ENCODE results near the gene MCFD2. TPM values are rescaled to one million over a fixed set of nuclear protein-coding genes. Genes with fewer than 3 reads are reported as not detected.

MCFD2 gene
- total RNA-seq, 4 donors from 2014 or later = 61.9 to 89.5 (median 74.2) TPM

DNA sequence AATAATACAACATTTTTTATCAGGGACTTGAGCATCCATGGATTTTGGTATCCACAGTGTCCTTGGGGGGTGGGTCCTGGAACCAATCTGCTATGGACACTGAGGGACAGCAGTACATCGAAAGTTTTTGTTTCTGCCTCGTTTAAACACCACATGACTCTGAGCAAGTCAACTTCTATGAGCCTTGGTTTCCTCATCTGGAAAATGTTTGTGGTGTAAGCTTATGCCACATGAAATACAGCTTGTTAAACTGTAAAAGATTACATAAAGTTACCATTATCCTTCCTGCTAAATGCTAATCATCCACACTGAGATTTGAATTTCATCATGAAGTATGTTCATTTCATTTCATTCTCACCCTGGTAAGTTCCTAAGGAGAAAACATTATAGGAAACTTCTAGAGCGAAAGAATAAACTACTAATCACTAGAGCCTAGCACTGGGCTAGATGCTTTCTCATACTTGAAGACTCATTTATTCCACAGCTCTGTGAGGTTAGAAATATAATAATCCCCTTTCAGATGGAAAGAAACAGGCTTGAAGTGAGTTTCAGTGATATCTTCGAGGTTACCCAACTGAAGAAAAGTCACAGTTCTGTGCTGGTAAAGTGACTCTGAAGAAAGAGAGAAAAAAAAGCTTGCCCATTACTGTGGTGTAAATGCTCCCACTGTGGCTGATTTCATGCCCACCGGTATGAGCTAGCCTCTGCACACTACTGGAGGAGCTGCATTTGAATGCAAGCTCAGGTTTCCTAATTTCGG lies 29.2 kb downstream of the MCFD2 start:
- DNase-seq (ENCODE audit: extremely low spot score) = no peak
- no peaks in the 10 kb centered on the region for H3K36me3 ChIP-seq
- H3K4me1 ChIP-seq = peaks cover 16 to 34% (median 27%) of the 10 kb centered on the region in 4 donors
- H3K9me3 ChIP-seq = no peaks in the 10 kb centered on the region
- H3K4me3 ChIP-seq = no peak overlapping the region
- TF ChIP-seq POLR2AphosphoS5 (IDR thresholded peaks at IDR 0.05) = no peak
- TF ChIP-seq EP300 (IDR thresholded peaks at IDR 0.05) = no peak
- TF ChIP-seq, protein P1, sequence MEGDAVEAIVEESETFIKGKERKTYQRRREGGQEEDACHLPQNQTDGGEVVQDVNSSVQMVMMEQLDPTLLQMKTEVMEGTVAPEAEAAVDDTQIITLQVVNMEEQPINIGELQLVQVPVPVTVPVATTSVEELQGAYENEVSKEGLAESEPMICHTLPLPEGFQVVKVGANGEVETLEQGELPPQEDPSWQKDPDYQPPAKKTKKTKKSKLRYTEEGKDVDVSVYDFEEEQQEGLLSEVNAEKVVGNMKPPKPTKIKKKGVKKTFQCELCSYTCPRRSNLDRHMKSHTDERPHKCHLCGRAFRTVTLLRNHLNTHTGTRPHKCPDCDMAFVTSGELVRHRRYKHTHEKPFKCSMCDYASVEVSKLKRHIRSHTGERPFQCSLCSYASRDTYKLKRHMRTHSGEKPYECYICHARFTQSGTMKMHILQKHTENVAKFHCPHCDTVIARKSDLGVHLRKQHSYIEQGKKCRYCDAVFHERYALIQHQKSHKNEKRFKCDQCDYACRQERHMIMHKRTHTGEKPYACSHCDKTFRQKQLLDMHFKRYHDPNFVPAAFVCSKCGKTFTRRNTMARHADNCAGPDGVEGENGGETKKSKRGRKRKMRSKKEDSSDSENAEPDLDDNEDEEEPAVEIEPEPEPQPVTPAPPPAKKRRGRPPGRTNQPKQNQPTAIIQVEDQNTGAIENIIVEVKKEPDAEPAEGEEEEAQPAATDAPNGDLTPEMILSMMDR (IDR thresholded peaks at IDR 0.05) = no peak
- no peak for TF ChIP-seq POLR2A (IDR thresholded peaks at IDR 0.05; ENCODE audit: low read depth)
- no peak overlapping the region for H3K27ac ChIP-seq (replicated peaks in 1 of 4)
- WGBS = 91% methylated on average over 6 of the region's 6 CpGs
- no peaks in the 10 kb centered on the region for H3K27me3 ChIP-seq
- intact Hi-C loops (cut with DNase I) = loop anchor here (5.0 kb wide), 2 partner anchors 229 to 419 kb away; no protein-coding TSS in a partner anchor

DNA sequence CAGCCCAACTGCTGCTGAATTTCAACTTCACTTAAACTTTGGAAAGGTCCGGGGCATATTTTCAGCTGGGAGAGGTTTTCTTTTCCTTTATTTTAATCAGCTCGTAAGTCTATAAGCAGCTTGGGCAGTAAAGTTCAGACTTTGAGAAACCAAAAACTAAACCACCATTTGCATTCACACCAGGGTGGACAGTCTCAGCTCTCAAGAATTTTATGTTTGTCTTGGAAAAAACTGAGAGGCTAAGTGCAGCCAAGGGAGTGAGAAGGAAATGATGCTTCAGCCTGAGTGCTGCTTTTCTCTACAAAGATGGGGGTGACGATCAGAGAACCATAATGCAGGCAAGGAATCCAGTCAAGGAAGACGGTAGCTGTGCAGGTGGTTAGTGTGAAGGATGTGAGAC lies 30.2 kb downstream of the MCFD2 start:
- no peak for TF ChIP-seq POLR2A (IDR thresholded peaks at IDR 0.05; ENCODE audit: low read depth)
- TF ChIP-seq, protein P1 (IDR thresholded peaks at IDR 0.05) = no peak
- no peak for TF ChIP-seq EP300 (IDR thresholded peaks at IDR 0.05)
- TF ChIP-seq POLR2AphosphoS5 (IDR thresholded peaks at IDR 0.05) = no peak
- intact Hi-C loops (cut with DNase I) = loop anchor here (5.0 kb wide), 2 partner anchors 228 to 418 kb away; no protein-coding TSS in a partner anchor
- Histone ChIP-seq H3K36me3 (no peaks in the 10 kb centered on the region), H3K4me3 (no peak overlapping the region), H3K27me3 (no peaks in the 10 kb centered on the region), H3K4me1 (peaks cover 21 to 40% (median 35%) of the 10 kb centered on the region in 4 donors), H3K9me3 (no peaks in the 10 kb centered on the region), H3K27ac (replicated peaks in 1 of 4) (peak overlapping the region in 2 of 4 donors; percentile 11 to 13)
- DNase-seq (ENCODE audit: extremely low spot score) = no peak
- WGBS = 70% methylated on average over 4 of the region's 4 CpGs

DNA sequence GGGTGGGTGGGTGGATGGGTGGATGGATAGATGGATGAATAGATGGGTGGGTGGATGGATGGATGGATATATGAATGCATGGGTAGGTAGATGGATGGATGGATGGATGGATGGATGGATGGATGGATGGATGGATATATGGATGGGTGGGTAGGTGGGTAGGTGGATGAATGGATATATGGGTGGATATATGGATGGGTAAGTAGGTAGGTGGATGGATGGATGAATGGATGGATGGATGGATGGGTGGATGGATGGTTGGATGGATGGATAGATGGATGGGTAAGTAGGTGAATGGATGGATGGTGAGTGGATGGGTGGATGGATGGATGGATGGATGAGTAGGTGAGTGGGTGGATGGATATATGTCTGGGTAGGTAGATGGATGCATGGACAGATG lies 36.1 kb downstream of the MCFD2 start:
- no peak overlapping the region for H3K4me3 ChIP-seq
- intact Hi-C loops (cut with DNase I) = loop anchor here (5.0 kb wide), 1 partner anchor 67 kb away; no protein-coding TSS in a partner anchor

DNA sequence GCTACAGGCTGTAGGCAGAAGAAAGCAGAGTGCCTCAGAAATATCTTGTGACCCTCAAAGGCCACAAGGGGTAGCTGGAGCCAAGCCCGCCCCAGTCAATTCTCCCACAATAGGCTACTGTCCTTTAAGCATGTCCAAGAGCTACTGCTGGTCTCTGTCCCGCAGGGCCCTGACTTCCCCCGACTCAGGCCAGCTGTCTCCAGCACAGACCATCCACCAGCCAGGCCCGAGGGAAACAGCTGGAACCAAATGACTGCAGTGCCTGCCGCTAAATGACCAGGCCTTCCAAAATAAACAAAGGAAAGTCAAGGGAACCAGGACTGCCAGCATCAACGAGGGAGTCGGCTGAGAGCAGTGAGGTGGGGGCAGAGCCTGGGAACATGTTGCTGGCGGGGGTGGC lies 36.7 kb downstream of the MCFD2 start:
- TF ChIP-seq, protein P1 (IDR thresholded peaks at IDR 0.05) = no peak
- TF ChIP-seq EP300 (IDR thresholded peaks at IDR 0.05) (no peak), POLR2AphosphoS5 (IDR thresholded peaks at IDR 0.05) (peak in 1 of 2 donors; percentile 39)
- H3K9me3 ChIP-seq = no peaks in the 10 kb centered on the region
- peak overlapping the region in 3 of 4 donors; percentile 20 to 29 (median 25) for H3K27ac ChIP-seq (replicated peaks in 1 of 4)
- peaks cover 48 to 71% (median 69%) of the 10 kb centered on the region in 4 donors for H3K4me1 ChIP-seq
- no peak overlapping the region for H3K4me3 ChIP-seq
- DNase-seq (ENCODE audit: extremely low spot score) = no peak
- intact Hi-C loops (cut with DNase I) = loop anchor here (5.0 kb wide), 1 partner anchor 67 kb away; no protein-coding TSS in a partner anchor
- 46% methylated on average over 8 of the region's 8 CpGs for WGBS
- H3K36me3 ChIP-seq = no peaks in the 10 kb centered on the region
- H3K27me3 ChIP-seq = no peaks in the 10 kb centered on the region

More for the DNA sequence above, 36.1 kb downstream of the MCFD2 start:
- DNase-seq (ENCODE audit: extremely low spot score) = no peak
- no peaks in the 10 kb centered on the region for H3K27me3 ChIP-seq
- no peaks in the 10 kb centered on the region for H3K36me3 ChIP-seq
- H3K9me3 ChIP-seq = no peaks in the 10 kb centered on the region
- no peak for TF ChIP-seq EP300 (IDR thresholded peaks at IDR 0.05)
- TF ChIP-seq, protein P1 (IDR thresholded peaks at IDR 0.05) = no peak
- no peak for TF ChIP-seq POLR2A (IDR thresholded peaks at IDR 0.05; ENCODE audit: low read depth)
- TF ChIP-seq POLR2AphosphoS5 (IDR thresholded peaks at IDR 0.05) = no peak
- H3K27ac ChIP-seq (replicated peaks in 1 of 4) = no peak overlapping the region
- peaks cover 43 to 65% (median 63%) of the 10 kb centered on the region in 4 donors for H3K4me1 ChIP-seq
